HG02938 (cell line): ENCODE data around the gene MYT1.
"Not testable (repeated sequence)": the region's sequence is repeated elsewhere in the genome, so short reads cannot be mapped to it uniquely, and the experiment has no call there.

ENCODE experiments used
- ATAC-seq: cut with Tn5 transposase; IDR thresholded peaks from one replicate; pipeline ENCODE4 v1.9.1; 2021; ENCODE audit warnings: mild to moderate bottlenecking, moderate library complexity; ENCODE audit not compliant: unreplicated experiment

Gene MYT1

GRCh38 chr20:64166721-64167615, 2.7 kb downstream of the MYT1 start:
- no peak for ATAC-seq

GRCh38 chr20:64167676-64168075, 3.4 kb downstream of the MYT1 start:
- ATAC-seq: no peak

GRCh38 chr20:64168381-64169090, 4.3 kb downstream of the MYT1 start:
- ATAC-seq: no peak

DNA sequence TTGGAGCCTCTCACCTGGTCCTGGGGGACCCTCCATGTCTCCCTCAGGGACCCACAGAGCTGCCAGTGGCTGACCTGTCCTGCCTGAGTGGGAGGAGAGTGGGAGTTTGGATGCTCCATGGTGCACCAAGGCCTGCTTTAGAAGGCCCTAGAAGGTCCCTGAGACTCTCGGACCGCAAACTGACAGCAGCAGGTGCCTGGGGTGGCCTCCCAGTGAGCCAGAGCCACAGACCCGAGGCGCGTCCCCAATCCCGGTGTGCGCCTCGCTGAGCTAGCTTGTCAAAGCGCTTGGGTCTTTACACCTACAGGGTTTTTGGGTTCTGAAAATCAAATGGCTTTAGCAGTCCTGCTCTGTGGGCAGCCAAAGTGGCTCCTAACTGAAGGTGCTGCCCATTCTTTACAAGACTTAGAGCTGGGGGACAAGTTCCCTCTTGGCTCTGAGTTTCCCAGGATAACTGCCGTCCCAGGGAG, 4.9 kb downstream of the MYT1 start:
- ATAC-seq: no peak

DNA sequence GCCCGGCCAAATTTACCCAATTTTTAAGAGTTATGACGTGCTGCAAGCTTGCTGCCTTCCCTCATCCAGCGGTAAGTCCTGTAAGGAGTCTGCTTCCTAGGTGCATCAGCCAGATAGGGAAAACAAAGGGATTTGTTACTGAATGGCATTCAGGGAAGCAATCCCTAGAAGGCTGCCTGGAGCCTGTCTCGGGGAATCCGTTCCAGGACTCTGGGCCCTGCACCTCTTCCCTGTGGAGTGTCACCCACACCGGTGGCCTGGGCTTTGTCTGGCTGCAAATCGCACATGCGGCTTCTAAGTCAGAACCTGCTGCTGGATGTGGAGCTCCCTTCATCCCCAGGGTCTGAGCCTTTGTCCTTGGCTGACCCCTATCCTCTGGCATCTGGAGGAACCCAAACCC, 7.0 kb downstream of the MYT1 start:
- no peak for ATAC-seq

DNA sequence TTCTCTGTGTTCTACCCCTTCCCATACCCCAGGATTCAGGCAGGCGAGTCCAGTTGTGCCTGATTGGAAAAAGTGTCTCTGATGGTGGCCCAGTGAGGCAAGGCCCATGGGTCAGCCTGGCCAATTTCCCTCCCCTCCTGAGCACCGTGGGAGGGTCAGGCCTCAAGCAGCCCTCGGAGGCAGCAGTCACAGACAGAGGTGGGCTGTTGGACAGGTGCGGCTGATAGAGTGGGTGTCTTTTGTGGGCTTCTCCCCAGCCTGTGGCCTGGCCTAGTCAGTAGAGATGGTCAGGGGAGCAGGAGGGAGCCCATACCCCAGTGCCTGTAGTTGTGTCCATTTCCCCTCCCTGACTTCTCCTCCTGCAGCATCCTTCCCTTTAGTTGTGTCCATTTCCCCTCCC, 8.9 kb downstream of the MYT1 start:
- ATAC-seq: no peak

- no peak for ATAC-seq
These were observed 12.3 kb downstream of the MYT1 start for GRCh38 chr20:64176551-64176950.

DNA sequence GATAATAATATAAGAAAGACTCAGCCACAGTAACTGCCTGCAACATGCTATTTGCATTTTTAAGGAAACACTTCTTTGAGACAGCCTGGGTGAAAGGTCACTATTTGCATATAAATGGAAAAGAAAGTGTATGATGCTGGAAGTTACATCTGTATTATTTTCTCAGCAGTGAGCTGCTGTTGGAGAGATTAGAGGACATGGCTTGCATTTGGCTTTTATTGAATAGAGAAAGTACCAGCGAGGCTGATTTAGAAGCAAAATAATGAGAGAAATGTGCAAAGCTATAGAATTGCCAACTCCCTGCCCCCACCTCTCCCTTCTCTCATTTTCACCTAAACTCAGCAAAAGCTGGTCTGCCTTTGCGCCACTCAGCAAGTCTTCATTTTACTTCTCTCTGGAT, 12.7 kb downstream of the MYT1 start:
- ATAC-seq: no peak

DNA sequence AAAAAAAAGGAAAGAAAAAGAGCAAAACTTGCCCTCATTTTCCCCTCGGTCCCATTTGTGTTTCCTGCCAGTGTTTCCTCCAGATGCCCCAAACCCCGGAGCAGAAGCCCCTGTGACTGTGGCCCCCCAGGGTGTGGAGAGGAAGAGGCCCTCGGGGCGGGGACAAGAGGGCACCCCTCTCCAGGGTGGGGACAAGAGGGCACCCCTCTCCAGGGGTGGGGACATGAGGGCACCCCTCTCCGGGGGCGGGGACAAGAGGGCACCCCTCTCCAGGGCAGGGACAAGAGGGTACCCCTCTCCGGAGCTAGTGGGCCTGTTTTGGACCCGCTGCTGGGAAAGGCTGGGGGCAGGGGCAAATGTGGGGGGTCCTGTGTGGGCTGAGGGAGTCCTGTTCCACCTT, 13.1 kb downstream of the MYT1 start:
- ATAC-seq: no peak

- ATAC-seq: no peak
These were observed 13.5 kb downstream of the MYT1 start for GRCh38 chr20:64177787-64178186.

- not testable (repeated sequence) for ATAC-seq
These were observed 14.7 kb downstream of the MYT1 start for GRCh38 chr20:64178925-64179324.

- no peak for ATAC-seq
These were observed 15.6 kb downstream of the MYT1 start for GRCh38 chr20:64179805-64180204.

- no peak for ATAC-seq
These were observed 16.4 kb downstream of the MYT1 start for GRCh38 chr20:64180673-64181072.

- no peak for ATAC-seq
These were observed 17.1 kb downstream of the MYT1 start for GRCh38 chr20:64181391-64181790.

DNA sequence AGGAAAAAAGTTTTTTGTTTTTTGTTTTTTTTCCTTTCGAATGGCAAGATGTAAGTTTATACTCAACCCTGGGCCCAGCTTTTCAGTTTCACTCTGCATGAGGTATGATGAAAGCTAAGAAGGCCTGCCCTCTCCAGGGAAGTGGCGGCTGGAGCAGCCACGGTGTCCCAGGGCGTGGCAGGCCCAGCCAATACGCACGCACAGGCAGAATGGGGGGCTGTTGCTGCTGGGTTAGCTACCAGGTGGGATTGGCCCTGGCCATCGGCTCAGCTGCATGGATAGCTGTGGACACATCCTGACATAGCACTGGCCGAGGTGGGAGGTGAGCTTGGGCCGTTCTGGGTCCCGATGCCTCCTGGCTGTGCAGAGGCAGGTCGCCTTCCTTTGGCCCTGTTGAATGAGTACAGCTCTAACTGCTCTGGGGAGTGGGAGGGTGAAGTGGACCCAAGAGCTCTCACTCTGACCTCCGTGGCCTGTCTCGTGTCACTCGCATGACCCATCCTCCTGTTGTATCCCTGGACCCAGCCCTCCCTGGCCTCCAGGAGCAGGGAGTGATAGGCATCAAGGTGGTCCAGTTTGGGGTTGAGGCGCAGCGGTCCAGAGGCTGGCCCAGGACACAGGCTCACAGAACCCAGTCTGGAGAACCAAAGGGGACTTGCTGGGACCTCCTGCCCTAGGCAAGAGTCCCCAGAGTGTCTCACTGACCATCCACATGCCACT, 18.1 kb downstream of the MYT1 start:
- no peak for ATAC-seq

GRCh38 chr20:64183313-64183712, 19.1 kb downstream of the MYT1 start:
- ATAC-seq: no peak

- no peak for ATAC-seq
These were observed 20.5 kb downstream of the MYT1 start for GRCh38 chr20:64184795-64185194.

- ATAC-seq: no peak
These were observed 21.1 kb downstream of the MYT1 start for GRCh38 chr20:64185276-64185900.

DNA sequence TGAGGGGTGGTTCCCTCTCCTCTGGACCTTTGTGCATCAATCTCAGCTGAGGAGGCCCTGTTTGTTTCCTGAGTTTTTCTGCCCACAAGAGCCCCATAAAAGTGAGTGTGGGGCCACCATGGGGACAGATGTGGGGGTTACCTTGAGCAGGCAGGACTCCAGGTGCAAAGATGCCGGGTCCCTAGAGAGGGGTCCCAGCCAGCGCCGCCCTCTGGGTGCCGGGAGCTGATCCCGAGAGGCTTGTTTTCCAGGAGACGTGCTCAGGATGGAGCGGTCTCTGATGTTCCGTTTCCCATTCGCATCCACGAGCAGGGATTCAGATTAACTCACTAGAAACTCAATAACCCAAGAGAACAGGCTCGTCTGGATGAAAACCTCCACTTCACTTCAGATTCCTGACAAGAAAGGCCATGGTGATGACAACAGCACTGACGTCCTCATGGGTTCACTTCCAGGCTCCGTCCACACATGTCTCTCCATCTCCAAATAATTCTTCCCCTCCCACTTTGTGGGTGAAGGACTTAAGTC, 21.9 kb downstream of the MYT1 start:
- no peak for ATAC-seq

DNA sequence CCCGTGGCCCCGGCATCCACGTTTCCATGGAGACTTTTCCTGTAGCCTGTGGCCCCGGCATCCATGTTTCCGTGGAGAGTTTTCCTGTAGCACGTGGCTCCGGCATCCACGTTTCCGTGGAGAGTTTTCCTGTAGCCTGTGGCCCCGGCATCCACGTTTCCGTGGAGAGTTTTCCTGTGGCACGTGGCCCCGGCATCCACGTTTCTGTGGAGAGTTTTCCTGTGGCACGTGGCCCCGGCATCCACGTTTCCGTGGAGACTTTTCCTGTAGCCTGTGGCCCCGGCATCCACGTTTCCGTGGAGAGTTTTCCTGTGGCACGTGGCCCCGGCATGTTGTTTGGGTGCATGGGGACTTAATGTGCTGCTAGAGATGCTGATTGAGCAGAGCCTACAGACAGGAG, 23.0 kb downstream of the MYT1 start:
- ATAC-seq: not testable (repeated sequence)

GRCh38 chr20:64188091-64188490, 23.8 kb downstream of the MYT1 start:
- ATAC-seq: no peak
